NCI-H446 (cell line): ENCODE measurements around the gene CSNK2A1.
"Not testable (repeated sequence)": the region's sequence is repeated elsewhere in the genome, so short reads cannot be mapped to it uniquely, and the experiment has no call there.

Experiments
- DNase-seq, 2 experiments: peaks; one replicate each; lab custom pipeline; 2025; lab: John Stamatoyannopoulos, UW

CSNK2A1 gene

DNA sequence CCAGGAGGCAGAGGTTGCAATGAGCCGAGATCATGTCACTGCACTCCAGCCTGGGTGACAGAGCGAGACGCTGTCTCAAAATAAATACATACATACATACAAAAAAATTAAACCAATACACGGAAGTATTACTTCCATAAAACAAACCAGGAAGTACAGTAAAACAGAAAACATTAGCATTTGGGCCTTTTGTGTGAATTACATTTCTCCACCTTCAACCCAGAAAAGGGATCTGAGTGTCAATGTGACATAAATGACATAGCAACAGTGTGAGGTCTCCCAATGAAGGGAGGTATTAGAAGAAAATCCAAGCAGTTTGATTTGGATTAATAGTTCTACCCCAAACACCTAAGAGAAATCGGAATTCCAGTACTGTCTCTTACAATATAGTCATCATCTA, 10.1 kb downstream of the CSNK2A1 start:
- DNase-seq: no peak

DNA sequence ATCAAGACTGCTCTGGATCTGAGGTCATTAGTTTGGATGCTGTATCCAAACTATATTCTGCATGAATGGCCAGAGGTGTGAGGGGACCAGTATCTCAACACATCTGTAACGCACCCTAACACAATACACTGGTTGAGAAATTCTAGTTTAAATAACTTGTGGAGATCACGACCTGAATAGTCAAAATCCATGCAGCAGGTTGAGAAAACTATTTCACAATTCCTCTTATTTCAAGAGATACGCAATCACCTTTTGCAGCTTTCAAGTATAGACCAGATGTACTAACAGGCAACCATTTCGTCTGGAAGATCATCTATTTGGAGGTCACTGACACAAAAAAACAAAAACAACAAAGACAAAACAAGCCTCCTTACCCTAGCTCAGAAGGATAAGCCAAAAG, 11.1 kb downstream of the CSNK2A1 start:
- no peak for DNase-seq

DNA sequence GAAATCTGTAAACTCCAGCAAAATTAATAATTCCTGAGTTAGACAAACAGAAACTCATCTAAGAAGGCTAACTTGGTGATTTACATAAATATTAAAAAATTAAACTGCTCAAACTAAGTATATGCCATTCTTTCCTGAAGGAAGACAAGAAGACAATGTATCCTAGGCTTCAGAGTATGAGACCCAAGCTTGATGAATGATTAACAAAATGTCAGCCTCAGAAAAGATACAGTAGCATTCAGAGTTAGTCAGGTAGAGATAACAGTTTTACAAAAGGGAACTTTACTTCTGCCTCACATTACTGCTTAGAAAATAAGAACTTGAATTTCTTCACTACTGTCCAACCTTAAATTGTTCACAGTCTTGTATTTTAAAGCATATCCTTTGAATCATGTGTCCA, 12.0 kb downstream of the CSNK2A1 start:
- DNase-seq: no peak

DNA sequence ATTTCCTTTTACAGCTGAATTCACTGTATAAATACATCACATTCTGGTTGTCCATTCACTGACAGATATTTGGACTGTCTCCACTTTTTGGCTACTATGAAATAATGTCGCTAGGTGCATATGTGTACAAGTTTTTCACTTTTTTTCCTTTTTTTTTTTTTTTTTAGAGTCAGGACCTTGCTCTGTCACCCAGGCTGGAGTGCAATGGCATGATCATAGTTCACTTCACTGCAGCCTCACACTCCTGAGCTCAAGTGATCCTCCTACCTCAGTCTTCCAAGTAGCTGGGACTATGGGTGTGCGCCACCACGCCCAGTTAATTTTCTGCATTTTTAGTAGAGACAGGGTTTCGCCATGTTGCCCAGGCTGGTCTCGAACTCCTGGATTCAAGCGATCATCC, 13.3 kb downstream of the CSNK2A1 start:
- DNase-seq: no peak

DNA sequence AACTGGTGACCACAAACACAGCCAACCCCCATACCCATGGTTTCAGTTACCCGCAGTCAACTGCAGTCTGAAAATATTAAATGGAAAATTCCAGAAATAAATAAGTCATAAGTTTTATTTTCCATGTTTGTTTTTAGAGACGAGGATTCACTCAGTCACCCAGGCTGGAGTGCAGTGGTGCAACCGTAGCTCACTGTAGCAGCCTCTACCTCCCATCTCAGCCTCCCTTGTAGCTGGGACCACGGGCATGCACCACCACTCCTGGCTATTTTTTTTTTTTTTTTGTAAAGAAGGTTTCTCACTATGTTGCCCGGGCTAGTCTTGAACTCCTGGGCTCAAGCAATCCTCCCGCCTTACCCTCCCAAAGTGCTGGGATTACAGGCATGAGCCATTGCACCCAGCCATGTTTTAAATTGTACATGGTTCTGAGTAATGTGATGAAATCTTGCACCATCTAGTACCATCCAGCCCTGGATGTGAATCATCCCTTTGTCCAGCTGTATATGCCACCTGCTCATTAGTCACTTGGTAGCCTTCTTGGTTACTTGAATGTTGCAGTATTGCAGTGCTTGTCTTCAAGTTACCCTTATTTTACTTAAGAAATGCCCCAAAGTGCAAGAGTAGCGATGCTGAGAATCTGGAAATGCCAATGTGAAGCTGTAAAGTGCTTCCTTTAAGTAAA, 14.5 kb downstream of the CSNK2A1 start:
- no peak for DNase-seq

DNA sequence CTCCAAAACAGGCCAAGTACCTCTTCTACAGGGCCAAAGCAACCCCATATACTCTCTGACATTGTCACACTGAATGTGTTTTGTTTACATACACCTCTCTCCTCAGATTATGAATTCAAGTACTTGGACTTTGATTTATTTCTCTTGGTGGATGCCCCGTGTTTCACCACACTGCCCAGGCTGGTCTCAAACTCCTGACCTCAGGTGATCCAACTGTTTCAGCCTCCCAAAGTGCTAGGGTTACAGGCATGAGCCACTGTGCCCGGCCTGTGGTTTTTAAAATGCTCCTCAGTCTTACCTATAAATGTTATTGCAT, 16.1 kb downstream of the CSNK2A1 start:
- DNase-seq: no peak

DNA sequence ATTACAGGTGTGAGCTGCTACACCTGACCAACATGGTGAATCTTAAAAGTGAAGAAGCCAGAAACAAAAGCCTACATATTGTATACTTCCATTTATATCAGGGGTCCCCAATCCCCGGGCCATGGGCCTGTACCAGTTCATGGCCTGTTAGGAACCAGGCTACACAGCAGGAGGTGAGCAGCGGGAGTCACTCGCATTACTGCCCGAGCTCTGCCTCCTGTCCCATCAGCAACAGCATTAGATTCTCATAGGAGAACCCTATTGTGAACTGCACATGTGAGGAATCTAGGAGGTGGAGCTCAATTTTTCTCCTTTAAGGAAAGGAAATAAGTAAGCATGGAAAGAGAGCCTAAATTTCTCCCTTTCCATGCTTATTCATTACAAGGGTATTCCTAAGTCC, 21.7 kb downstream of the CSNK2A1 start:
- DNase-seq: no peak

DNA sequence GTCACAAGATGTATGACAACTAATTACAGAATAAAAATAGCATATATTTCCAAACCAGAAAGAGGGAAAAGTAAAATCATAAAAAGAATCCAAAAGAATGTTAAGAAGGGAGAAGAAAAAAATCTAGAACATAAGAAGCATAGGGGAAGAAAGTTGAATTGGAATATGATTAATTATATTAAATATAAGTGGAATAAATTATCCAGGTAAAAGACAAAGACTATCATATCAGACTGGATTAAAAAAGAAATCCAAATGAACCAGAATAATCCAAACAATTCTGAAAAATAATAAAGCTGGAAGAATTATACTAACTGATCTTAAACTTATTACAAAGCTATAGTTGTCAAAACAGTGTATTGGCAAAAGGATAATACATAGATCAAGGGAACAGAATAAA, 23.6 kb downstream of the CSNK2A1 start:
- DNase-seq: no peak

DNA sequence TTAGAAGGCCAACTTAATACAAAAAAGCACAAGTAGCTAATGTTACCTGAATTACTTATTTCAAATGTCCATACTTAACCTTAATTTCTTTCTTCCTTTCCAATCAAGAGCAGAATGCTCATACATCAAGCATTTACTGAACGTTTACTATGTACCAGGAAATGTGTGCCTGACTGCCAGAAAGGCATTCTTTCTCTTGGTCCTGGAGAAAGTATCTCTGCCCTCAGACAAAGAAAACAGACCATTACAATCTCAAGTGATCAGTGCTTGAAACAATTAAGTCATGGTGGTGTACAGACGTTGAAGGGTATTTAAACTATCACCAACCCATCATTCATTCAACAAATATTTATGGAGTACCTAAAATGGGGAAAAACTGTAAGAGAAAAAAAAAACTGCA, 26.4 kb downstream of the CSNK2A1 start:
- DNase-seq: no peak

DNA sequence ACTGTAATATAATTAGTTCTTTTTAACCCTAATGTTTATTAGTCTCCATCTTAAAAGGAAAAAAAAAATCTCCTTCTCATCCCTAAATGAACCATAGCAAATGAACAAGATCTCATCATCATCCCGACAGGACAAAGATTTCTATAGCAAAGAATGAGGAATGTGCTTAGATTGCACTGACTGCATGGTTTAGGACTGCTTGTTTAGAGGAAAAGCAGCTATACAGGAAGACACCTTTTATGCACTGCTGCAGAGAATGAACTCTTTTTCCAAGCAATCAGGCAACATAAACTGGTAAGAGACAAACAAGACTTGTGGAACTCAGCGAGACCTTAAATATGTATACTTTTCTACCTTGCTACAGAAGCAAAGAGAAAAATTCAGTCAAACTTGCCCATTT, 26.8 kb downstream of the CSNK2A1 start:
- DNase-seq: no peak

DNA sequence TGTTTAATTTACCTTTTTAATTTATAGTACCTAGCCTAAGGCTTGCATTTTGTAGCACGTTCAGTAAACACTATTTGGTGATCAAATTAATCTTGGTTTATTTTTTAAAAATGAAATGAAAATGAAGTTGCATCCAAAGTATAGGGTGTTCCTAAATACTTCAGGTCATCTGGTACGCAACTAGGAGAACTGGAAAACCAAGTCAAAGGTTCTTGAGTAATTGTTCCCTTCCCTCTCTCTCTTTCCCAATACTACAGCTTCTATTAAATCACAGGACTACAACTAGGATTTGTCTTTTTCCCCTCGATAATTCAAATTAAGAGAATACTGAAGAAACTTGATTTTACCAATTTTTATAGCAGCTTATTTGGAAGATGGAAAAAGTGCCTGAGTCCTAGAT, 27.9 kb downstream of the CSNK2A1 start:
- no peak for DNase-seq

DNA sequence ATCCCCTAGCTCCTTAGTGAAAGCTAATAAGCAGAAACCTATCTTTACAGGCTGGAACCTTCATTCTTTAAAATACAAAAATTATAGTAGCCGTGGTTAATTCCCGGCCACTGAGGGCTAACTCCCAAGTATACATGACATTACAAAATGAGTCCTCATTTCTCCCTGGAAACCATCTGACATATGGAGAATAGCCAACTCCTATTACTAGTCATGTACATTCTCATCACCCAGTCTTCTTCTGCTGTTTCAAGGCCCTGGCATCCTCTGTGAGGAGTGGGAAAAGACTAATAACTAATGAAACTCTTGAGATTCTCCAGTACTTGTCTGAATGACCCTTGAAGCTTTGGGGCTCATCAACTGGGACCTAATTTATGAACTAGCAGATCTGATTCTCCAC, 30.2 kb downstream of the CSNK2A1 start:
- DNase-seq: no peak

DNA sequence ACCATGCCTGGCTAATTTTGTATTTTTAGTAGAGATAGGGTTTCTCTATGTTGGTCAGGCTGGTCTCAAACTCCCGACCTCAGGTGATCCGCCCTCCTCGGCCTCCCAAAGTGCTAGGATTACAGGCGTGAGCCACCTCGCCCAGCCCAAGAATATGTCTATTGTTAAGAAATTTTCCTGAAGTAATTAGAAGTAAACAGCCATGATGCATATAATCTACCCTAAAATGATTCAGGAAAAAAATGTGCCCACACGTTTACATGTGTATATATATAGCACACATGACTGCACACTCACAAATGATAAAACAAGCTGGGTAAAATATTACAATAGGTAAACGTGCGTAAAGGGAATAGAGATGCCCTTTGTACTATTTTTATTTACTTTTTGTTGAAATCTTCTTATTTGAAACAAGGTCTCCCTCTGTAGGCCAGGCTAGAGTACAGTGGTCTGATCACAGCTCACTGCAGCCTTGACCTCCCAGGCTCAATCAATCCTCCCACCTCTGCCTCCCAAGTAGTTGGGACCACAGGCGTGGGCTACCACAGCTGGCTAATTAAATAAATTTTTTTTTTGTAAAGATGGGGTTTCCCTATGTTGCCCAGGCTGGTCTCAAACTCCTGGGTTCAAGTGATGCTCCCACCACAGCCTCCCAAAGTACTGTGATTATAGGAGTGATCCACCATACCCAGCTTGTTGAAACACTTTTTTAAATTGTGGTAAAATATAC, 33.1 kb downstream of the CSNK2A1 start:
- DNase-seq: not testable (repeated sequence)

DNA sequence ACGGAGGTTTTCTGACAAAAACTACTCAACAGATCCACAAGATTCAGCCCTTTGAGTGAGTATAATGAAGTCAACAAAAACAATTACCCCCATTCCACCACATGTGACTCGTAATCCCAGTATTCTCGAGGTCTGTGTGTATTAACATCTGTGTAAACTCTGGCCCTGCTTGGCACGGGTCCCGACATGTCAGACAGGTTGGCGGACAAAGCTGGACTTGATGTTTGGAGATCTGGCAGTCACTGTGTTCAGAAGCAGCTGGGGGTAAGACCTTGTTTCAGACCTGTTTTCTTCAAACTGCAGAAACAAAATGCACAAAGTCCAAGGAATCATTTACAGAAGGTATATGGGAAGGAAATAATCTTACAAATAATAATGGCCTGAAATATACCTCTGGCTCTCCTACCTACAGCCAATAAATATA, 35.2 kb downstream of the CSNK2A1 start:
- DNase-seq: not testable (repeated sequence)

DNA sequence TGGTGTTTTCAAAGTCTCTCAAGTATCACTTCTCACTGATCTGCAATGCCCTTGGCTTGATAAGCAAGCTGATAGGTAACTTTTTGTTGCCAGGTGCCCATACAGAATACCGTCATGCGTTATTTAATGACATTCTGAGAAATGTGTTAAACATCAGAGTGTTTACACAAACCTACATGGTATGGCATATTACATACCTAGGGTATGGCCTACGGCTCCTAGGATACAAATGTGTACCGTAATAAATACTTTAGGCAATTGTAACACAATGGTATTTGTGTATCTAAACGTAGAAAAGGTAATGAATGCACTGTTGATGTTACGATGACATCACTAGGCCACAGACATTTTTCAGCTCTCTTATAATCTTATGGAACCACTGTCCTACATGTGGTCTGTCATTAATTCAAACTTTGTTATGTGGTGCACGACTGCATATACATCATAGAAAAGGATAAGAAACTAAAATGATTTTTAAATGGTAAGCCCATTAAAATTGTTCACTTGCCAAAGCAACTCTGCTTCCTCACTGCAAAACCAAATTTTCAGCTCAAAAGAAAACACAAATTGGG, 35.7 kb downstream of the CSNK2A1 start:
- DNase-seq: no peak

DNA sequence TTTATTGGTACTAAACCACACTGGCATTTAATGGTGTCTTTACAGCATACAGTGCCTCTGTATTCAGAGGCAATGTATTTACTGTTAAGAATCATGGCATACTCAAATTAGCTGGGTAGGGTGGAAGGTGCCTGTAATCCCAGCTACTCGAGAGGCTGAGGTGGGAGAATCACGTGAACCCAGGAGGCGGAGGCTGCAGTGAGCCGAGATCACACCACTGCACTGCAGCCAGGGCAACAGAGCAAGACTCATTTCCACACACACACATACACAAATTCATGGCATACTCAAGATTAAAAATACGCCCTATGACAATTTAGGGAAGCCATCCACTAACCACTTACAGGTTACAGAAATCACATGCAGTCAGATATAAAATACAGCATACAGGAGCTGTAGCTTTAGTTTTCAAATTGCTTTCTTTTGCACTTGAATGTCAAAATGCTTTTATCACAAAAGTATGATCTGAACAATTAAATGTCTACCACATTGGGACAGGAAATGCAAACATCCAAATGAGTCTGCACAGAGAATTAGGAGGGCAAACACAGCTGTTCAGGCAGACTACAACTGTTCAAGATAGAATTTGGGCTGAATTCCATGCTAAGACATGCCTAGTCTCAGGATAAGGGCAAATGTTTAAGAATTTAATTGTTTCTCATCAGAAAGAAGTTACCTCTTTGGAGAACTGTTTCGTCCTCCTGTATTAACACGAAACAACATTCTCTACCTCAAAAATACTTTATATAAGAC, 36.4 kb downstream of the CSNK2A1 start:
- DNase-seq: no peak

DNA sequence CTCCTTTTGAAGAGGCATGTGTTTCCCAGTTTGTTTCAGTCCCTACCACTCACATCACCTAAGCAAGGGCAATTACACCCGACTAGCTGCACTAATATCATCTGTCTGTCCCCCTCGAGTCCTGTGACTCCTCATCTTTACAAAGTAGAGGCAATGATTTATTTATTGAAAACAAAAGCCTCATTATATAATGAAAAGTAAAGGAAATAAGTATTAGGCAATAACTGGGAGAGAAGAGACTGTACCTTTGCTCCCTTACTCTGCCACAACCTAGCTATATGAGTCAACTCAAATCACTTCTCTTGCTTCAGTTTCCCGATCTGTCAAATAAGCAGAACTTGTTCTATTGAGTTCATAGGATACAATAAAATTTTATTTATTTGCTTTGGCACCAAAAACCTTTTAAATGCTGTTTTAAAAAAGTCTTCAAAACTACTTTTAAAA, 38.9 kb downstream of the CSNK2A1 start:
- DNase-seq: no peak

DNA sequence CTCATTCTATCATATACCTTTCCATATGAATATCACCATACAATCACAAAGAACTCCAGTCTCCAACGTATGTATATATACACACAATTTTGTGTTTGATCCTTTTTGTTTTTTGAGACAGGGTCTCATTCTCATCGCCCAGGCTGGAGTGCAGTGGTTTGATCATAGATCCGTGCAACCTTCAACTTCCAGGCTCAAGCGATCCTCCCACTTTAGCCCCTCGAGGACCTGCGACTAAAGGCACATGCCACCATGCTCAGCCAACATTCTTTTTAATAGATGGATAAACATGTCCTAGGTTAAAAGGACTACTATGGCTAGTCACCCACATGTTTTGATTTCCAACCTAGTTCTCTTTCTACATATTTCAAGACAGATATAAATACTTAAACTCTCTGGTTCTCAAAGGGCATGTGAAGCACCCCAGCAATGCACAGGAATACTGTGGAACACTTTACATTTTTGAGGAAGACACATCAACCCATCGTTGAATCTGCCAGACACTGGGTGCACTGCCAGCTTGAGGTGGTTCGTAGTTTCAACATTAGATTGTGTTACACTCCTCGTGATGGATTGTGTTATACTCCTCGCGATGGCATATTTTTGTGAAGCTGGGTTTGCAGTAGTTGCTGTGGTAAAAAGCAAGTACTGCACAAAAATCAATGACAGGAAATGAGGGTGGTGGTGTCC, 40.4 kb downstream of the CSNK2A1 start:
- DNase-seq: no peak

DNA sequence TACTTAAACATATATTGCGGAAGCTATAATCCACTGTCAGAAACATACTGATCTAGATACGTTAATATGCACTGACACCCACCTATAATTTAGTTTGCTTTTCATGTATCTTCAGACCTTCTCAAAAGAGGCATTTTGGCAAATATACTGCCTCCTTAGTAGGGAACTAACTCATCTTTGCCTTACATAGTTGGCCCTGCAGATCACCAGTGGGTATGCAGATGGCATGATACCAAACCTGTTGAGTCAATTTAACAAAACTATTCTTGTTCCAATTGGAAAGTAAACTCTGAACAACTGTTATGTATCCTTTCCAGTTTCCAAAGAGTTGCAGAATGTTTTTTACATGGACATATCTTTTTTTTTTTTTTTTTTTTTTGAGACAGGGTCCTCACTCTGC, 45.6 kb downstream of the CSNK2A1 start:
- no peak for DNase-seq

DNA sequence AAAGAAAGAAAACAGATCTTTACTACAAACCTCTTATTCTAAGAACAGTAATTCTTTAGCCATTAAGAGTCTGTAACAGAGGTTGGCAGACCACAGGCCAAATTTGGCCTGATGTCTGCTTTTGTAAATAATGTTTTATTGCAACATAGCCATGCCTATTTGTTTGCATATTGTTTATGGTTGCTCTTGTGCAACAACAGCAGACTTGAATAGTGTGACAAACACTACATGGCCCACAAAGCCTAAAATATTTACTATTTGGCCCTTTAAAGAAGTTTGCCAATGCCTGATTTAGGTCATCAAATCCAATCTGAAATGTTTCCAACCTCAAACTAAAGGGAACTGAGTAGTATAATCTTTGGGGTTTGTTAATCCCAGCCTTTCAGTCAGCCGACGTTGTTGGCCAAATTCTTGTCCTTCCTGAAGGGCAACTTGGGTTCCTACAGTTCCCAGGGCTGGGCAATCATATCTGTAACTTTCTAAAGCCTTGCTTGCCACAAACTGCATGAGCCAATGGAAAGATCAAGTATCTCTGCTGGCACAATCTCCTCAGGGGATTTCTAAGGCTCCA, 47.4 kb downstream of the CSNK2A1 start:
- no peak for DNase-seq

DNA sequence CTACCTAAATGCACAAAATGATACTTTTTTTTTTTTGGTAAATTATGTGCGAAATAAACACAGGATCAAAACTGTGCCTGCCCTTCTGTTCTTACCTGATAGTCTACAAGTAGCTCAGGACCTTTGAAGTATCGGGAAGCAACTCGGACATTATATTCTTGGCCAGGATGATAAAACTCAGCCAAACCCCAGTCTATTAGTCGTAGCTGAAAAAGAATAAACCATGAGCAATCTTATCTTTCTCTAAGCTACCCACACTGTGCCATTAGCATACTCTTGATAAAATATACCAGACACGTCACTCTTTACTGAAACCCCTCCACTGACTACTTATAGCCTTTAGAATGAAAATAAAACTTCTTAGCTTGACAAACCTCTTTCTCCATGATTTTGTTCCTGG, 51.4 kb downstream of the CSNK2A1 start:
- DNase-seq: no peak

DNA sequence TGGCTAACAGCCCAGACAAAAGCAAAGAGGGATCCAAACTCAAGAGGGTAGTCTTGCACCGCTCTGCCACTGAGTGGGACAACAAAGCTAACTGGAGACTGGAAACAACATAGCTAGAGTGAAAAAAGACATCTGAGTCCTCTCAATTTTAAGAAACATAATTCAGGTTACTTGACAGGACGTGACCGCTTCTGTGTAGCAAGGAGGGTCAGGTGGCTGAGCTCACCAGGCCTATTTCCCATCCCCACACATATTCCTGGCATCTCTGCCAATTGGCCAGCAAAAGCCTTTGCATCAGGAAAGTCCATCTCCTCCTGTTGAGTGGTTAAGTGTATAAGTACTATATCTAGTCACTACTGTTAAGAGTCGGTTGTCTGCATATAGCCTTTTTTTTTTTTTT, 55.9 kb downstream of the CSNK2A1 start:
- no peak for DNase-seq
